Keratinocyte (primary cell): Measurements from ENCODE around the gene SELENON. TPM values are rescaled to one million over a fixed set of nuclear protein-coding genes. Genes with fewer than 3 reads are reported as not detected.

Experiments used
- DNase-seq: peaks from one replicate; pipeline ENCODE4 v3.0.0-alpha.2; 2011; ENCODE audit warnings: low read depth, missing footprints, low spot score
- FAIRE-seq: peaks from 2 replicates; lab custom pipeline; 2011; peaks lifted over from hg19 to GRCh38; lab: Jason Lieb, UNC
- H2AFZ ChIP-seq: 2 replicates; pipeline ENCODE4 v1.6.0; 2012; ENCODE audit warnings: low read length, control low read depth, inconsistent platforms; ENCODE audit not compliant: control insufficient read depth
- H3K27ac ChIP-seq: 2 replicates; pipeline ENCODE4 v1.5.1; 2011; ENCODE audit warnings: low read length; ENCODE audit not compliant: control insufficient read depth, insufficient read depth
- H3K27me3 ChIP-seq: 3 replicates; pipeline ENCODE4 v1.6.0; 2011; ENCODE audit warnings: low read length; ENCODE audit not compliant: control insufficient read depth, insufficient read depth; ENCODE audit errors: extremely low read depth
- H3K36me3 ChIP-seq, 2 experiments: 2 replicates in 1 of 2; 3 replicates in 1 of 2; pipeline ENCODE4 v1.5.1; 2011; ENCODE audit warnings: low read length in 2 of 2, mild to moderate bottlenecking in 1 of 2; ENCODE audit not compliant: control insufficient read depth in 2 of 2, insufficient read depth in 2 of 2; ENCODE audit errors: extremely low read depth in 1 of 2
- H3K4me1 ChIP-seq: 3 replicates; pipeline ENCODE4 v1.5.1; 2011; ENCODE audit warnings: low read length; ENCODE audit not compliant: control insufficient read depth, insufficient read depth; ENCODE audit errors: extremely low read depth
- H3K4me2 ChIP-seq: 3 replicates; pipeline ENCODE4 v1.6.0; 2011; ENCODE audit warnings: low read depth, low read length; ENCODE audit not compliant: control insufficient read depth, insufficient read depth; ENCODE audit errors: extremely low read depth
- H3K4me3 ChIP-seq, 3 experiments: fragments of 200-600 bp in 1 of 3; sonication (generic) in 1 of 3; 2 replicates in 2 of 3; 3 replicates in 1 of 3; pipeline ENCODE4 v1.5.1; 2011 to 2016; ENCODE audit warnings: low read length in 3 of 3, mild to moderate bottlenecking in 3 of 3, control low read depth in 2 of 3, inconsistent platforms in 1 of 3, low read depth in 1 of 3, mixed read lengths in 1 of 3, mixed run types in 1 of 3, moderate library complexity in 1 of 3; ENCODE audit not compliant: control insufficient read depth in 2 of 3, insufficient read depth in 2 of 3; ENCODE audit errors: extremely low read depth in 1 of 3
- H3K79me2 ChIP-seq: 2 replicates; pipeline ENCODE4 v1.6.0; 2012; ENCODE audit warnings: low read length; ENCODE audit not compliant: control insufficient read depth, insufficient read depth
- H3K9ac ChIP-seq: 3 replicates; pipeline ENCODE4 v1.6.0; 2011; ENCODE audit warnings: low read length; ENCODE audit not compliant: control insufficient read depth, insufficient read depth; ENCODE audit errors: extremely low read depth
- H3K9me1 ChIP-seq: 3 replicates; pipeline ENCODE4 v1.6.0; 2011; ENCODE audit warnings: low read length; ENCODE audit not compliant: control insufficient read depth, insufficient read depth; ENCODE audit errors: extremely low read depth
- H3K9me3 ChIP-seq: 2 replicates; pipeline ENCODE4 v1.5.1; 2012; ENCODE audit warnings: low read depth, low read length; ENCODE audit not compliant: control insufficient read depth
- H4K20me1 ChIP-seq: 3 replicates; pipeline ENCODE4 v1.6.0; 2011; ENCODE audit warnings: low read length; ENCODE audit not compliant: control insufficient read depth, insufficient read depth; ENCODE audit errors: extremely low read depth
- EZH2 ChIP-seq: IDR thresholded peaks from one replicate; pipeline ENCODE4 v1.6.1; 2012; ENCODE audit warnings: inconsistent platforms, mild to moderate bottlenecking, low read length, moderate library complexity
- dilution Hi-C: fragments of 300-500 bp; cut with MboI; formaldehyde crosslinking; loops from one replicate; pipeline ENCODE4 v1.7.0; 2020; ENCODE audit warnings: low sequenced_read_pairs; ENCODE audit not compliant: extremely low pct_ligation_motif_present
- polyA plus RNA-seq, 5 experiments: library from polyadenylated mRNA; depleted of rRNA in 3 of 5; stranded (reverse) in 3 of 5; stranded (forward) in 1 of 5; unstranded in 1 of 5; fragments of >200 nt; gene quantifications; 1 replicate in 1 of 5; 2 replicates in 3 of 5; 3 replicates in 1 of 5; pipeline versions ENCODE4 v1.2.1 to v1.2.3, GENCODE V29; 2011 to 2012; ENCODE audit warnings: missing spikeins in 2 of 5, low read depth in 1 of 5, low replicate concordance in 1 of 5
- TF ChIP-seq, protein P1 (sequence below), 3 experiments: IDR thresholded peaks in 1 of 3; conservative IDR thresholded peaks in 1 of 3; optimal IDR thresholded peaks in 1 of 3; 2 replicates in 2 of 3; 3 replicates in 1 of 3; pipeline versions ENCODE3 to v1.5.1; 2011; ENCODE audit warnings: low read length in 3 of 3, mild to moderate bottlenecking in 3 of 3, moderate library complexity in 2 of 3, control low read depth in 1 of 3, inconsistent platforms in 1 of 3; ENCODE audit not compliant: insufficient read depth in 2 of 3; ENCODE audit errors: extremely low read depth in 1 of 3

Gene SELENON
- polyA plus RNA-seq, 1 donor (not counting 4 experiments of a cell fraction or from before 2014, with no cell fraction given) = 15.4 TPM

DNA sequence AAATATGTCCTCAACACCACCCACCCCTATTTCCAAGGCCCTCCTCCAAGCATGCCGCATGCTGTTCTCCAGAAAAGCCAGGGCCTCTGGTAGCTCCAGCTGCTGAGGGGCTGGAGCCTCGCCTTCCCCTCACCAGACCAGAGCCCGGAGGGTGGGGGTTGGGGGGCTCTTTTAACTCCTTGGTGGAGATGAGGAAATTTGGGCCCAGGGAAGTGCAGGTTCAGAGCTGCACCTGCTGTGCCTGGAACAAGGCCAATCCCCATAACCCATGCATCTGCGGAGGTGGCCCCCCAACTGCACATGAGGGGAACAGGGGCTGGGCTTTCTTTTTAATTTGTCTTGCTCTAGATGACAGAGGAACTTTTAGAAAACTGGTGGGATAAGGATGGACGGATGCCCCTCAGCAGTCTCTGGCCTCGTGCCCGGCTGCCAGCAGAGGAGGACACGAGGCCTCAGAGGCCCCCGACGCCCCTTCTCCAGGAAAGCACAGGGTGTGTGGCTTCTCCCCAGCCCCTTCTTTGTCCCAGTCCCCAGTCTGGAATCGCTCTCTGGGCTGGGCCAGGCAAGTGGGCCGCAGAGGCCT is 550 bp upstream of the SELENON start:
- H3K79me2 ChIP-seq = peaks cover 3% of the 10 kb centered on the region
- no peaks in the 10 kb centered on the region for H3K27me3 ChIP-seq
- no peaks in the 10 kb centered on the region for H4K20me1 ChIP-seq
- no peaks in the 10 kb centered on the region for H3K9me3 ChIP-seq
- DNase-seq = no peak
- TF ChIP-seq EZH2 = no peak
- TF ChIP-seq, protein P1, sequence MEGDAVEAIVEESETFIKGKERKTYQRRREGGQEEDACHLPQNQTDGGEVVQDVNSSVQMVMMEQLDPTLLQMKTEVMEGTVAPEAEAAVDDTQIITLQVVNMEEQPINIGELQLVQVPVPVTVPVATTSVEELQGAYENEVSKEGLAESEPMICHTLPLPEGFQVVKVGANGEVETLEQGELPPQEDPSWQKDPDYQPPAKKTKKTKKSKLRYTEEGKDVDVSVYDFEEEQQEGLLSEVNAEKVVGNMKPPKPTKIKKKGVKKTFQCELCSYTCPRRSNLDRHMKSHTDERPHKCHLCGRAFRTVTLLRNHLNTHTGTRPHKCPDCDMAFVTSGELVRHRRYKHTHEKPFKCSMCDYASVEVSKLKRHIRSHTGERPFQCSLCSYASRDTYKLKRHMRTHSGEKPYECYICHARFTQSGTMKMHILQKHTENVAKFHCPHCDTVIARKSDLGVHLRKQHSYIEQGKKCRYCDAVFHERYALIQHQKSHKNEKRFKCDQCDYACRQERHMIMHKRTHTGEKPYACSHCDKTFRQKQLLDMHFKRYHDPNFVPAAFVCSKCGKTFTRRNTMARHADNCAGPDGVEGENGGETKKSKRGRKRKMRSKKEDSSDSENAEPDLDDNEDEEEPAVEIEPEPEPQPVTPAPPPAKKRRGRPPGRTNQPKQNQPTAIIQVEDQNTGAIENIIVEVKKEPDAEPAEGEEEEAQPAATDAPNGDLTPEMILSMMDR (optimal IDR thresholded peaks at IDR 0.05 in 1 of 3, IDR thresholded peaks at IDR 0.05 in 1 of 3, conservative IDR thresholded peaks at IDR 0.05 in 1 of 3; ENCODE audit: extremely low read depth in 1 of 3, insufficient read depth in 2 of 3, low read length in 3 of 3) = no peak
- H3K27ac ChIP-seq = no peak overlapping the region
- FAIRE-seq = no peak
- H3K4me3 ChIP-seq = peak overlapping the region; percentile 29 to 56 (median 36)
- dilution Hi-C loops = no loop called here
- peak overlapping the region; percentile 79 for H3K4me2 ChIP-seq
- H3K9ac ChIP-seq = peak overlapping the region; percentile 56
- H3K4me1 ChIP-seq = peaks cover 14% of the 10 kb centered on the region
- peak overlapping the region; percentile 78 for H2AFZ ChIP-seq
- H3K36me3 ChIP-seq = no peaks in the 10 kb centered on the region
- no peaks in the 10 kb centered on the region for H3K9me1 ChIP-seq

DNA sequence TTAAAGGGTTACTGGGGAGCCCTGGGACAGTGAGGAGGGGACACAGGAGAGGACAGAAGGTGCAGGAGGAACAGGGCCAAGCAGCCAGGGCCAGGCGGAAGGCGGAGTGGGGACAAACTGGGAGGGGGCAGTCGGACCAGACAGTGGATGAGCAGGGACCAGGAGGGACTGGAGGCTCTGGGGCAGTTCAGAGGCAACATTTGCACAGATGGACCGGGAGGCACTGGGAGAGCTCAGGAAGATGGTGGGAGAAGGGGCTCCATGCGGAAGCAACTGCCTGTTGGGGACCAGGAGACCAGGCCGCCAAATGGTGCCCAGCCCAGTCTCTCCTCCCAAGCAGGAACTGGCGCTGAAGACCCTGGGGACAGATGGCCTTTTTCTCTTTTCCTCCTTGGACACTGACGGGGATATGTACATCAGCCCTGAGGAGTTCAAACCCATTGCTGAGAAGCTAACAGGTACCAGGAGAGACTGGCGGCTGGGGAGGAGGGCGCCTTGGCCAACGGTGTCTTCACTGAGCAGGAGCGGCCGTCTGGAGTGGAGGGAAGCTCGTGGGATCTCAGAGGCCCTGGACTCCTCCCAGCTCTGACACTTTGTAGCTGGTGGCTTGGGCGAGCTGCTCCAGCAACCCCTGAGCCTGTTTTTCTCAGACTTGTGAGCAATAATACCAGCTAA is 847 bp downstream of the SELENON start:
- no peaks in the 10 kb centered on the region for H3K9me3 ChIP-seq
- dilution Hi-C loops = no loop called here
- H3K9ac ChIP-seq = peak overlapping the region; percentile 77
- H4K20me1 ChIP-seq = no peaks in the 10 kb centered on the region
- DNase-seq (no peak), FAIRE-seq (no peak)
- peaks cover 14% of the 10 kb centered on the region for H3K4me1 ChIP-seq
- H3K4me2 ChIP-seq = peak overlapping the region; percentile 89
- H3K27ac ChIP-seq = peak overlapping the region; percentile 47
- peaks cover 3% of the 10 kb centered on the region for H3K79me2 ChIP-seq
- H3K36me3 ChIP-seq = peaks cover 3 to 6% of the 10 kb centered on the region in 2 experiments
- no peak for TF ChIP-seq EZH2
- TF ChIP-seq, protein P1 (optimal IDR thresholded peaks at IDR 0.05 in 1 of 3, IDR thresholded peaks at IDR 0.05 in 1 of 3, conservative IDR thresholded peaks at IDR 0.05 in 1 of 3; ENCODE audit: extremely low read depth in 1 of 3, insufficient read depth in 2 of 3, low read length in 3 of 3) = no peak
- no peaks in the 10 kb centered on the region for H3K9me1 ChIP-seq
- H3K4me3 ChIP-seq = peak overlapping the region; percentile 58 to 79 (median 71)
- no peaks in the 10 kb centered on the region for H3K27me3 ChIP-seq
- peak overlapping the region; percentile 49 for H2AFZ ChIP-seq
